SK-N-MC (cell line): ENCODE measurements around the gene PNPLA5.

Source experiments
- EZH2 ChIP-seq: fragments of 200-600 bp; sonication (generic); IDR thresholded peaks from one replicate; pipeline ENCODE4 v1.6.1; 2017; ENCODE audit warnings: antibody characterized with exemption
- POLR2AphosphoS5 ChIP-seq: IDR thresholded peaks from 2 replicates; pipeline ENCODE4 v1.6.1; 2012; ENCODE audit warnings: mild to moderate bottlenecking, low read depth, low read length, borderline replicate concordance

GRCh38 chr22:43835166-43835565 lies 56.6 kb downstream of the PNPLA5 start:
- TF ChIP-seq EZH2 (no peak), POLR2AphosphoS5 (no peak)
